Right lobe of liver (tissue), 4 donors: ENCODE data around the gene DEPDC5.

Source experiments
- CTCF ChIP-seq, 4 donors: fragments of 200-600 bp in 3 of 4; fragments of 450-650 bp in 1 of 4; IDR thresholded peaks; one replicate each; pipeline versions ENCODE4 v1.5.1 to v1.8.0; 2016 to 2022; ENCODE audit warnings: antibody characterized with exemption in 4 of 4, mild to moderate bottlenecking in 2 of 4
- POLR2A ChIP-seq: fragments of 450-650 bp; IDR thresholded peaks from one replicate; pipeline ENCODE4 v1.6.1; 2017; ENCODE audit warnings: antibody characterized with exemption, mild to moderate bottlenecking
- donor health status: DM: no; HTN: no; CAD: no.
- donor health status: DM: no; HTN: no; CAD: no.
- donor health status: DM: no; HTN: yes; CAD: no.

GRCh38 chr22:31909977-31910376, 156.2 kb downstream of the DEPDC5 start:
- TF ChIP-seq CTCF (IDR thresholded peaks at IDR 0.05) (no peak), POLR2A (no peak)
